Breast epithelium (tissue), 3 donors: ENCODE data around the gene ATP11C.

ENCODE experiments used
- CTCF ChIP-seq, 3 donors: fragments of 450-650 bp; IDR thresholded peaks; one replicate each; pipeline ENCODE4 v1.5.1; 2016 to 2017; ENCODE audit warnings: antibody characterized with exemption in 3 of 3, mild to moderate bottlenecking in 3 of 3, moderate library complexity in 3 of 3
- POLR2A ChIP-seq: fragments of 450-650 bp; IDR thresholded peaks from one replicate; pipeline ENCODE4 v1.6.1; 2016; ENCODE audit warnings: antibody characterized with exemption, mild to moderate bottlenecking, moderate library complexity
- POLR2AphosphoS5 ChIP-seq, 3 donors: sonication (generic); formaldehyde crosslinking; IDR thresholded peaks; one replicate each; pipeline ENCODE4 v1.6.1; 2017; ENCODE audit warnings: antibody characterized with exemption in 3 of 3

- no peak for TF ChIP-seq POLR2A
- TF ChIP-seq CTCF (IDR thresholded peaks at IDR 0.05) = no peak
- TF ChIP-seq POLR2AphosphoS5 (IDR thresholded peaks at IDR 0.05) = no peak
These were observed 156.3 kb downstream of the ATP11C start for GRCh38 chrX:139776599-139776998.
